Measurements from ENCODE around the gene SAMD1. TPM values are rescaled to one million over a fixed set of nuclear protein-coding genes. Genes with fewer than 3 reads are reported as not detected.
"Not testable (repeated sequence)": the region's sequence is repeated elsewhere in the genome, so short reads cannot be mapped to it uniquely, and the experiment has no call there.

Gene SAMD1
- total and polyA plus RNA-seq, 11 donors = 26.7 to 62.6 (median 38.3) TPM

DNA sequence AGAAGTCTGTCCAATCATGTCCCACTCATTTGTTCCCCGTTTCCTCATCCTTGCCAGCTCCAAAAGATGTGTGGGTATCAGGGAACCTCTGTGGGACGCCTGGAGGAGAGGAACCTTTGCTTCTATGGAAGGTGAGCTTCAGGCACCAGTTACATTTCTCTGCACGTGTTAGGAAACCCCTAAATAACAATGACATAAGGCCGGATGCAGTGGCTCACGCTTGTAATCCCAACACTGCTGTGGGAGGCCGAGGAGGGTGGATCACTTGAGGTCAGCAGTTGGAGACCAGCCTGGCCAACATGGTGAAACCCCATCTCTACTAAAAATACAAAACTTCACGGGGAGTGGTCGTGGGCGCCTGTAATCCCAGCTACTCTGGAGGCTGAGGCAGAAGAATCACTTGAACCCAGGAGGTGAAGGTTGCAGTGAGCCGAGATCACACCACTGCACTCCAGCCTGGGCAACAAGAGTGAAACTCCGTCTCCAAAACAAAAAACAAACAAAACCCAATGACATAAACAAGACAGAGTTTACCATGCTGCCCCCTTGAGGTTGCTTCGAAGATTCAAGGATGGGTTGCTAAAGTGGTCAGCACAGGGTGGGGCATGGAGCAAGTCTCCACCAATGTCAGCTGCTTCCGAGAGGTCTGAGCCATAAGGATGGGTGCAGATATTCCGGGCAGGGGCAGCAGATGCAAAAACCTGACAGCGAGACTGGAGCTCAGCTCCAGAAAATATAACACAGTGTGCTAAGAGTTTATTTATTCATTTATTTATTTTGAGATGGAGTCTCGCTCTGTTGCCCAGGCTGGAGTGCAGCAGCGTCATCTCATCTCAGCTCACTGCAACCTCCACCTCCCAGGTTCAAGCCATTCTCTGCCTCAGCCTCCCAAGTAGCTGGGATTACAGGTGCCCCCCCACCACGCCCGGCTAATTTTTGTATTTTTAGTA, 47.6 kb downstream of the SAMD1 start:
- H3K9me3 ChIP-seq, H3K27me3 ChIP-seq, H3K4me3 ChIP-seq: not testable (repeated sequence)
- Histone ChIP-seq H3K27ac (peak overlapping the region in 9 of 12 donors; percentile 2 to 63 (median 39)), H3K36me3 (peaks cover 0 to 51% (median 0%) of the 10 kb centered on the region in 9 donors), H3K4me1 (peaks cover 0 to 11% (median 7%) of the 10 kb centered on the region in 12 donors)
- WGBS, 4 donors = 50 to 53% (median 51%) methylated on average over 19 of the region's 19 CpGs
- TF ChIP-seq, protein P1, sequence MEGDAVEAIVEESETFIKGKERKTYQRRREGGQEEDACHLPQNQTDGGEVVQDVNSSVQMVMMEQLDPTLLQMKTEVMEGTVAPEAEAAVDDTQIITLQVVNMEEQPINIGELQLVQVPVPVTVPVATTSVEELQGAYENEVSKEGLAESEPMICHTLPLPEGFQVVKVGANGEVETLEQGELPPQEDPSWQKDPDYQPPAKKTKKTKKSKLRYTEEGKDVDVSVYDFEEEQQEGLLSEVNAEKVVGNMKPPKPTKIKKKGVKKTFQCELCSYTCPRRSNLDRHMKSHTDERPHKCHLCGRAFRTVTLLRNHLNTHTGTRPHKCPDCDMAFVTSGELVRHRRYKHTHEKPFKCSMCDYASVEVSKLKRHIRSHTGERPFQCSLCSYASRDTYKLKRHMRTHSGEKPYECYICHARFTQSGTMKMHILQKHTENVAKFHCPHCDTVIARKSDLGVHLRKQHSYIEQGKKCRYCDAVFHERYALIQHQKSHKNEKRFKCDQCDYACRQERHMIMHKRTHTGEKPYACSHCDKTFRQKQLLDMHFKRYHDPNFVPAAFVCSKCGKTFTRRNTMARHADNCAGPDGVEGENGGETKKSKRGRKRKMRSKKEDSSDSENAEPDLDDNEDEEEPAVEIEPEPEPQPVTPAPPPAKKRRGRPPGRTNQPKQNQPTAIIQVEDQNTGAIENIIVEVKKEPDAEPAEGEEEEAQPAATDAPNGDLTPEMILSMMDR (IDR thresholded peaks at IDR 0.05) = peak; percentile 47 to 72 (median 58)
- ATAC-seq (peak; percentile 61 to 89 (median 84)), DNase-seq (peak in 3 of 5 donors; percentile 37 to 53 (median 53))
- intact Hi-C loops (cut with DNase I) = loop anchor here in 6 of 10 donors (1.0 to 10.0 kb wide), 4 partner anchors 158 to 448 kb away; no protein-coding TSS in a partner anchor

GRCh38 chr19:14039181-14039580, 51.4 kb downstream of the SAMD1 start:
- TF ChIP-seq, protein P1 (IDR thresholded peaks at IDR 0.05) = no peak
- no peak for TF ChIP-seq POLR2A (IDR thresholded peaks at IDR 0.05)
- ATAC-seq (no peak), DNase-seq (no peak)
- H3K36me3 ChIP-seq = peaks cover 0 to 33% (median 0%) of the 10 kb centered on the region in 9 donors
- H3K27me3 ChIP-seq = no peaks in the 10 kb centered on the region
- peaks cover 0 to 19% (median 8%) of the 10 kb centered on the region in 12 donors for H3K4me1 ChIP-seq
- H3K4me3 ChIP-seq = no peak overlapping the region
- intact Hi-C loops (cut with DNase I) = no loop called here
- H3K9me3 ChIP-seq = no peaks in the 10 kb centered on the region
- WGBS, 4 donors = 87 to 95% (median 91%) methylated on average over 3 to 7 of the region's 7 CpGs
- H3K27ac ChIP-seq = no peak overlapping the region

Other genes starting within 250 kb of the SAMD1 start
- 1 to 10 TPM in 3 of 9 donors, under 1 TPM in 1, not detected in 5; 0.83 to 1.3 (median 1.1) TPM for gene NANOS3, start 213.6 kb downstream of the SAMD1 start, total RNA-seq
- 1 to 10 TPM in 1 of 2 donors, under 1 TPM in 1; 0.36 to 1.7 TPM for gene NANOS3, start 213.6 kb downstream of the SAMD1 start, polyA plus RNA-seq
- 1 to 10 TPM in 1 of 9 donors, under 1 TPM in 6, not detected in 2; 0.23 to 1.2 (median 0.70) TPM for gene BRME1, start 184.6 kb downstream of the SAMD1 start, total RNA-seq
- 1 to 10 TPM in 1 of 2 donors, under 1 TPM in 1; 0.46 to 1.2 TPM for gene BRME1, start 184.6 kb downstream of the SAMD1 start, polyA plus RNA-seq
- 10 to 100 TPM; 14.4 to 36.3 (median 19.2) TPM for gene CC2D1A, start 184.6 kb downstream of the SAMD1 start, total RNA-seq
- 10 to 100 TPM; 19.5 to 29.2 TPM for gene CC2D1A, start 184.6 kb downstream of the SAMD1 start, polyA plus RNA-seq
- 1 to 10 TPM in 5 of 9 donors, under 1 TPM in 3, not detected in 1; 0.36 to 6.3 (median 1.5) TPM for gene PODNL1, start 152.3 kb downstream of the SAMD1 start, total RNA-seq
- gene PODNL1, start 152.3 kb downstream of the SAMD1 start, polyA plus RNA-seq = 1 to 10 TPM; 1.6 to 1.7 TPM
- 10 to 100 TPM in 8 of 9 donors, 1 to 10 TPM in 1; 8.4 to 21.4 (median 17.6) TPM for gene DCAF15, start 138.2 kb downstream of the SAMD1 start, total RNA-seq
- gene DCAF15, start 138.2 kb downstream of the SAMD1 start, polyA plus RNA-seq = 10 to 100 TPM; 24.3 to 25.8 TPM
- 10 to 100 TPM in 5 of 9 donors, 1 to 10 TPM in 4; 6.0 to 15.4 (median 11.6) TPM for gene RFX1, start 84.4 kb downstream of the SAMD1 start, total RNA-seq
- 1 to 10 TPM; 4.0 to 6.2 TPM for gene RFX1, start 84.4 kb downstream of the SAMD1 start, polyA plus RNA-seq
- gene RLN3, start 62.6 kb downstream of the SAMD1 start, total RNA-seq = not detected
- not detected for gene RLN3, start 62.6 kb downstream of the SAMD1 start, polyA plus RNA-seq
- gene IL27RA, start 59.0 kb downstream of the SAMD1 start, total RNA-seq = 1 to 10 TPM; 2.4 to 8.2 (median 4.2) TPM
- 1 to 10 TPM; 3.2 to 5.1 TPM for gene IL27RA, start 59.0 kb downstream of the SAMD1 start, polyA plus RNA-seq
- under 1 TPM in 3 of 9 donors, not detected in 6; 0.14 to 0.60 (median 0.32) TPM for gene PALM3, start 28.7 kb downstream of the SAMD1 start, total RNA-seq
- under 1 TPM; 0.06 to 0.30 TPM for gene PALM3, start 28.7 kb downstream of the SAMD1 start, polyA plus RNA-seq
- 10 to 100 TPM in 1 of 9 donors, 1 to 10 TPM in 8; 3.5 to 28.7 (median 5.7) TPM for gene MISP3, start 18.0 kb downstream of the SAMD1 start, total RNA-seq
- 10 to 100 TPM in 1 of 2 donors, 1 to 10 TPM in 1; 5.7 to 10.0 TPM for gene MISP3, start 18.0 kb downstream of the SAMD1 start, polyA plus RNA-seq
- gene C19orf67, start 5.0 kb downstream of the SAMD1 start, total RNA-seq = not detected
- not detected for gene C19orf67, start 5.0 kb downstream of the SAMD1 start, polyA plus RNA-seq
- 100 to 1,000 TPM; 216 to 554 (median 459) TPM for gene PRKACA, start 27.0 kb upstream of the SAMD1 start, total RNA-seq
- gene PRKACA, start 27.0 kb upstream of the SAMD1 start, polyA plus RNA-seq = 100 to 1,000 TPM; 234 to 327 TPM
- 1 to 10 TPM in 4 of 9 donors, under 1 TPM in 5; 0.42 to 7.0 (median 0.91) TPM for gene ASF1B, start 45.8 kb upstream of the SAMD1 start, total RNA-seq
- 1 to 10 TPM in 1 of 2 donors, under 1 TPM in 1; 0.19 to 1.0 TPM for gene ASF1B, start 45.8 kb upstream of the SAMD1 start, polyA plus RNA-seq
- 10 to 100 TPM; 10.1 to 29.4 (median 14.4) TPM for gene ADGRL1, start 115.4 kb upstream of the SAMD1 start, total RNA-seq
- 10 to 100 TPM; 11.5 to 12.8 TPM for gene ADGRL1, start 115.4 kb upstream of the SAMD1 start, polyA plus RNA-seq